Neural progenitor cell (in vitro differentiated cells): Measurements from ENCODE around the gene VKORC1.

Experiments used
- CTCF ChIP-seq: fragments of 200-600 bp; sonication (generic); IDR thresholded peaks from 2 replicates; pipeline ENCODE4 v1.5.1; 2017; ENCODE audit warnings: antibody characterized with exemption, mild to moderate bottlenecking
- EZH2 ChIP-seq: fragments of 200-600 bp; sonication (generic); IDR thresholded peaks from 2 replicates; pipeline ENCODE4 v1.6.1; 2017; ENCODE audit warnings: antibody characterized with exemption, mild to moderate bottlenecking, moderate library complexity
- EZH2phosphoT487 ChIP-seq: fragments of 200-600 bp; sonication (generic); IDR thresholded peaks from 2 replicates; pipeline ENCODE4 v1.6.1; 2017; ENCODE audit warnings: antibody characterized with exemption

- TF ChIP-seq CTCF (no peak), EZH2phosphoT487 (no peak), EZH2 (no peak)
Measured at GRCh38 chr16:31131841-31132271, 37.3 kb upstream of the VKORC1 start.
